ENCODE measurements around the gene NR2F1-AS1.

The NR2F1-AS1 gene

GRCh38 chr5:93598091-93599000 lies 17.3 kb upstream of the NR2F1-AS1 start:
- H3K9ac ChIP-seq (ENCODE audit: low read length) = no peak overlapping the region
- H3K4me1 ChIP-seq (ENCODE audit: control insufficient read depth in 1 of 2, insufficient read depth in 2 of 2, low read length in 2 of 2) = peaks cover 3 to 5% of the 10 kb centered on the region in 2 experiments
- no peak overlapping the region for H3K4me3 ChIP-seq (ENCODE audit: low read depth, low read length)
- H3K4me2 ChIP-seq (ENCODE audit: low read length) = no peak overlapping the region
- no peak overlapping the region for H3K18ac ChIP-seq (ENCODE audit: low read length)
- no CpG with 5 or more reads among the region's 28 CpGs for WGBS (ENCODE audit: extremely low coverage, insufficient coverage, insufficient read length)
- no peak overlapping the region for H2BK12ac ChIP-seq (ENCODE audit: low read length)
- H3K9me3 ChIP-seq (ENCODE audit: insufficient read depth, low read depth, low read length) = peaks cover 12% of the 10 kb centered on the region
- no peak overlapping the region for H3K4ac ChIP-seq (ENCODE audit: low read depth, low read length)
- H4K91ac ChIP-seq (ENCODE audit: low read depth, low read length) = no peak overlapping the region
- no peak overlapping the region for H3K23ac ChIP-seq (ENCODE audit: low read length)
- H3K79me1 ChIP-seq (ENCODE audit: low read length) = no peaks in the 10 kb centered on the region
- H3K27me3 ChIP-seq (ENCODE audit: insufficient read depth, low read length) = peaks cover 83% of the 10 kb centered on the region
- no peak overlapping the region for H2AK5ac ChIP-seq (ENCODE audit: low read length)
- H3K14ac ChIP-seq (ENCODE audit: low read length) = no peak overlapping the region
- no peak overlapping the region for H3K27ac ChIP-seq (ENCODE audit: low read depth, low read length)
- H3K36me3 ChIP-seq (ENCODE audit: control insufficient read depth in 1 of 2, insufficient read depth in 2 of 2, low read length in 2 of 2) = no peaks in the 10 kb centered on the region
- H2BK120ac ChIP-seq (ENCODE audit: insufficient read depth, low read length, poor library complexity) = no peak overlapping the region
- no peak overlapping the region for H4K8ac ChIP-seq (ENCODE audit: low read depth, low read length)
- no peak for DNase-seq
- H3K79me2 ChIP-seq (ENCODE audit: control insufficient read depth, insufficient read depth, low read length, poor library complexity) = no peaks in the 10 kb centered on the region
- no peak overlapping the region for H4K12ac ChIP-seq (ENCODE audit: low read depth, low read length)
- no peak overlapping the region for H2AFZ ChIP-seq (ENCODE audit: insufficient read depth, low read length, poor library complexity)
- no peak overlapping the region for H2BK5ac ChIP-seq (ENCODE audit: low read depth, low read length, poor library complexity)

- peak overlapping the region; percentile 15 for H3K4me2 ChIP-seq (ENCODE audit: low read length)
- peaks cover 83% of the 10 kb centered on the region for H3K27me3 ChIP-seq (ENCODE audit: insufficient read depth, low read length)
- no peak overlapping the region for H3K9ac ChIP-seq (ENCODE audit: low read length)
- DNase-seq = peak; percentile 54 to 57
- no peak overlapping the region for H4K91ac ChIP-seq (ENCODE audit: low read depth, low read length)
- H3K23ac ChIP-seq (ENCODE audit: low read length) = no peak overlapping the region
- no peak overlapping the region for H3K27ac ChIP-seq (ENCODE audit: low read depth, low read length)
- H2AFZ ChIP-seq (ENCODE audit: insufficient read depth, low read length, poor library complexity) = no peak overlapping the region
- H3K4ac ChIP-seq (ENCODE audit: low read depth, low read length) = no peak overlapping the region
- peaks cover 12% of the 10 kb centered on the region for H3K9me3 ChIP-seq (ENCODE audit: insufficient read depth, low read depth, low read length)
- no CpG with 5 or more reads among the region's 40 CpGs for WGBS (ENCODE audit: extremely low coverage, insufficient coverage, insufficient read length)
- no peak overlapping the region for H2BK12ac ChIP-seq (ENCODE audit: low read length)
- no peak overlapping the region for H3K18ac ChIP-seq (ENCODE audit: low read length)
- no peak overlapping the region for H4K12ac ChIP-seq (ENCODE audit: low read depth, low read length)
- H2BK5ac ChIP-seq (ENCODE audit: low read depth, low read length, poor library complexity) = no peak overlapping the region
- no peaks in the 10 kb centered on the region for H3K36me3 ChIP-seq (ENCODE audit: control insufficient read depth in 1 of 2, insufficient read depth in 2 of 2, low read length in 2 of 2)
- H3K79me2 ChIP-seq (ENCODE audit: control insufficient read depth, insufficient read depth, low read length, poor library complexity) = no peaks in the 10 kb centered on the region
- H3K14ac ChIP-seq (ENCODE audit: low read length) = no peak overlapping the region
- no peak overlapping the region for H4K8ac ChIP-seq (ENCODE audit: low read depth, low read length)
- H3K79me1 ChIP-seq (ENCODE audit: low read length) = no peaks in the 10 kb centered on the region
- no peak overlapping the region for H2AK5ac ChIP-seq (ENCODE audit: low read length)
- no peak overlapping the region for H3K4me3 ChIP-seq (ENCODE audit: low read depth, low read length)
- peaks cover 3 to 5% of the 10 kb centered on the region in 2 experiments for H3K4me1 ChIP-seq (ENCODE audit: control insufficient read depth in 1 of 2, insufficient read depth in 2 of 2, low read length in 2 of 2)
- H2BK120ac ChIP-seq (ENCODE audit: insufficient read depth, low read length, poor library complexity) = no peak overlapping the region
Measured at GRCh38 chr5:93596676-93597490, 15.9 kb upstream of the NR2F1-AS1 start.

- H3K23ac ChIP-seq (ENCODE audit: low read length) = no peak overlapping the region
- peaks cover 10% of the 10 kb centered on the region for H3K9me3 ChIP-seq (ENCODE audit: insufficient read depth, low read depth, low read length)
- no peak overlapping the region for H4K12ac ChIP-seq (ENCODE audit: low read depth, low read length)
- no peak overlapping the region for H4K8ac ChIP-seq (ENCODE audit: low read depth, low read length)
- H2BK12ac ChIP-seq (ENCODE audit: low read length) = no peak overlapping the region
- no peak overlapping the region for H2AFZ ChIP-seq (ENCODE audit: insufficient read depth, low read length, poor library complexity)
- H4K91ac ChIP-seq (ENCODE audit: low read depth, low read length) = no peak overlapping the region
- no peak overlapping the region for H3K18ac ChIP-seq (ENCODE audit: low read length)
- H3K4ac ChIP-seq (ENCODE audit: low read depth, low read length) = no peak overlapping the region
- H3K79me2 ChIP-seq (ENCODE audit: control insufficient read depth, insufficient read depth, low read length, poor library complexity) = no peaks in the 10 kb centered on the region
- H3K4me2 ChIP-seq (ENCODE audit: low read length) = no peak overlapping the region
- H2BK120ac ChIP-seq (ENCODE audit: insufficient read depth, low read length, poor library complexity) = no peak overlapping the region
- H3K36me3 ChIP-seq (ENCODE audit: control insufficient read depth in 1 of 2, insufficient read depth in 2 of 2, low read length in 2 of 2) = no peaks in the 10 kb centered on the region
- no peak overlapping the region for H3K4me3 ChIP-seq (ENCODE audit: low read depth, low read length)
- H2BK5ac ChIP-seq (ENCODE audit: low read depth, low read length, poor library complexity) = no peak overlapping the region
- H3K9ac ChIP-seq (ENCODE audit: low read length) = no peak overlapping the region
- peaks cover 82% of the 10 kb centered on the region for H3K27me3 ChIP-seq (ENCODE audit: insufficient read depth, low read length)
- no peak overlapping the region for H2AK5ac ChIP-seq (ENCODE audit: low read length)
- no peak for DNase-seq
- H3K27ac ChIP-seq (ENCODE audit: low read depth, low read length) = no peak overlapping the region
- peaks cover 3 to 5% of the 10 kb centered on the region in 2 experiments for H3K4me1 ChIP-seq (ENCODE audit: control insufficient read depth in 1 of 2, insufficient read depth in 2 of 2, low read length in 2 of 2)
- H3K14ac ChIP-seq (ENCODE audit: low read length) = no peak overlapping the region
- WGBS (ENCODE audit: extremely low coverage, insufficient coverage, insufficient read length) = no CpG with 5 or more reads among the region's 14 CpGs
- H3K79me1 ChIP-seq (ENCODE audit: low read length) = no peaks in the 10 kb centered on the region
Measured at GRCh38 chr5:93596310-93596675, 15.3 kb upstream of the NR2F1-AS1 start.

- Histone ChIP-seq H3K9me3 (ENCODE audit: insufficient read depth, low read depth, low read length) (peaks cover 10% of the 10 kb centered on the region), H3K18ac (ENCODE audit: low read length) (no peak overlapping the region), H3K4ac (ENCODE audit: low read depth, low read length) (no peak overlapping the region), H3K27me3 (ENCODE audit: insufficient read depth, low read length) (peaks cover 76% of the 10 kb centered on the region), H4K12ac (ENCODE audit: low read depth, low read length) (no peak overlapping the region), H2BK120ac (ENCODE audit: insufficient read depth, low read length, poor library complexity) (no peak overlapping the region), H3K27ac (ENCODE audit: low read depth, low read length) (no peak overlapping the region), H2AFZ (ENCODE audit: insufficient read depth, low read length, poor library complexity) (no peak overlapping the region), H4K8ac (ENCODE audit: low read depth, low read length) (no peak overlapping the region), H4K91ac (ENCODE audit: low read depth, low read length) (no peak overlapping the region), H3K36me3 (ENCODE audit: control insufficient read depth in 1 of 2, insufficient read depth in 2 of 2, low read length in 2 of 2) (no peaks in the 10 kb centered on the region), H2AK5ac (ENCODE audit: low read length) (no peak overlapping the region), H3K14ac (ENCODE audit: low read length) (no peak overlapping the region), H2BK5ac (ENCODE audit: low read depth, low read length, poor library complexity) (no peak overlapping the region), H3K79me2 (ENCODE audit: control insufficient read depth, insufficient read depth, low read length, poor library complexity) (no peaks in the 10 kb centered on the region), H3K23ac (ENCODE audit: low read length) (no peak overlapping the region), H3K79me1 (ENCODE audit: low read length) (no peaks in the 10 kb centered on the region), H3K4me3 (ENCODE audit: low read depth, low read length) (no peak overlapping the region), H3K9ac (ENCODE audit: low read length) (no peak overlapping the region), H2BK12ac (ENCODE audit: low read length) (no peak overlapping the region), H3K4me2 (ENCODE audit: low read length) (peak overlapping the region; percentile 16), H3K4me1 (ENCODE audit: control insufficient read depth in 1 of 2, insufficient read depth in 2 of 2, low read length in 2 of 2) (peaks cover 3 to 5% of the 10 kb centered on the region in 2 experiments)
- no peak for DNase-seq
- WGBS (ENCODE audit: extremely low coverage, insufficient coverage, insufficient read length) = no CpG with 5 or more reads among the region's 29 CpGs
Measured at GRCh38 chr5:93595420-93596147, 14.6 kb upstream of the NR2F1-AS1 start.
